ENCODE results near the gene PINK1.

GRCh38 chr1:20625176-20626097 is 7.8 kb upstream of the PINK1 start:
- TF ChIP-seq POLR2A (IDR thresholded peaks at IDR 0.05) (no peak), CTCF (IDR thresholded peaks at IDR 0.05) (no peak)

All from lower leg skin (tissue), 3 donors.